ENCODE results near the gene GALNT9. TPM values are rescaled to one million over a fixed set of nuclear protein-coding genes. Genes with fewer than 3 reads are reported as not detected.
"Not testable (repeated sequence)": the region's sequence is repeated elsewhere in the genome, so short reads cannot be mapped to it uniquely, and the experiment has no call there.

The GALNT9 gene
- total and polyA plus RNA-seq, 9 donors = 0.12 to 21.9 (median 1.3) TPM; not detected in 1

- intact Hi-C loops (cut with DNase I) = no loop called here
- no peaks in the 10 kb centered on the region for H3K36me3 ChIP-seq
- H3K9me3 ChIP-seq = no peaks in the 10 kb centered on the region
- DNase-seq = peak in 1 of 5 donors; percentile 10
- no peak for TF ChIP-seq POLR2A (IDR thresholded peaks at IDR 0.05)
- H3K4me1 ChIP-seq (ENCODE audit: insufficient read depth) = peaks cover 2% of the 10 kb centered on the region
- H3K4me3 ChIP-seq = no peak overlapping the region
- H3K27me3 ChIP-seq = no peaks in the 10 kb centered on the region
- 81 to 83% (median 82%) methylated on average over 16 of the region's 16 CpGs for WGBS, 3 donors
- H3K27ac ChIP-seq = no peak overlapping the region
Observed at GRCh38 chr12:132359971-132360370, 30.6 kb upstream of the GALNT9 start.

DNA sequence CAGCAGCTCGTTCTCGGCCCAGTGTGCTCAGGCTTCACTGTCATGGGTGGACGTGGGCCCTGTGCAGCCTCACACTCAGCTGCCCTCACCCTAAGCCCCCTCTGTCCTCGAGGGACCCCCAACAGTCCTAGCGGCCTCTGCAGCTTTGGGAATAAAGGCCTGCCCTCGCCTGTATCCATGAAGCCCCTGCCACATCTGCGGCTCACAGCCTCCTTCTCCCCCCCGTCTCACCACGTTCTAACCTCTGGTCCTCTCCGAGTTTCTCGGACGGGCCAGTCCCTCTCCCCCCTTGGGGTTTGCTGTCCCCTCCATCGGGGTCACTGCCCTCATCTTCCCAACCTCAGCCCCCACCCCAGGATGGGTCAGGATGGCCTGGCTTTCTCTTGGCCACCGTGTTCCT is 30.2 kb upstream of the GALNT9 start:
- peak in 1 of 5 donors; percentile 6 for DNase-seq
- H3K27ac ChIP-seq = no peak overlapping the region
- H3K36me3 ChIP-seq = no peaks in the 10 kb centered on the region
- H3K27me3 ChIP-seq = no peaks in the 10 kb centered on the region
- H3K9me3 ChIP-seq = no peaks in the 10 kb centered on the region
- no peak for TF ChIP-seq EP300 (IDR thresholded peaks at IDR 0.05)
- TF ChIP-seq CTCF (IDR thresholded peaks at IDR 0.05) = no peak
- TF ChIP-seq POLR2A (IDR thresholded peaks at IDR 0.05) = no peak
- intact Hi-C loops (cut with DNase I) = no loop called here
- peaks cover 2% of the 10 kb centered on the region for H3K4me1 ChIP-seq (ENCODE audit: insufficient read depth)
- no peak overlapping the region for H3K4me3 ChIP-seq
- 86 to 91% (median 87%) methylated on average over 14 of the region's 14 CpGs for WGBS, 3 donors

DNA sequence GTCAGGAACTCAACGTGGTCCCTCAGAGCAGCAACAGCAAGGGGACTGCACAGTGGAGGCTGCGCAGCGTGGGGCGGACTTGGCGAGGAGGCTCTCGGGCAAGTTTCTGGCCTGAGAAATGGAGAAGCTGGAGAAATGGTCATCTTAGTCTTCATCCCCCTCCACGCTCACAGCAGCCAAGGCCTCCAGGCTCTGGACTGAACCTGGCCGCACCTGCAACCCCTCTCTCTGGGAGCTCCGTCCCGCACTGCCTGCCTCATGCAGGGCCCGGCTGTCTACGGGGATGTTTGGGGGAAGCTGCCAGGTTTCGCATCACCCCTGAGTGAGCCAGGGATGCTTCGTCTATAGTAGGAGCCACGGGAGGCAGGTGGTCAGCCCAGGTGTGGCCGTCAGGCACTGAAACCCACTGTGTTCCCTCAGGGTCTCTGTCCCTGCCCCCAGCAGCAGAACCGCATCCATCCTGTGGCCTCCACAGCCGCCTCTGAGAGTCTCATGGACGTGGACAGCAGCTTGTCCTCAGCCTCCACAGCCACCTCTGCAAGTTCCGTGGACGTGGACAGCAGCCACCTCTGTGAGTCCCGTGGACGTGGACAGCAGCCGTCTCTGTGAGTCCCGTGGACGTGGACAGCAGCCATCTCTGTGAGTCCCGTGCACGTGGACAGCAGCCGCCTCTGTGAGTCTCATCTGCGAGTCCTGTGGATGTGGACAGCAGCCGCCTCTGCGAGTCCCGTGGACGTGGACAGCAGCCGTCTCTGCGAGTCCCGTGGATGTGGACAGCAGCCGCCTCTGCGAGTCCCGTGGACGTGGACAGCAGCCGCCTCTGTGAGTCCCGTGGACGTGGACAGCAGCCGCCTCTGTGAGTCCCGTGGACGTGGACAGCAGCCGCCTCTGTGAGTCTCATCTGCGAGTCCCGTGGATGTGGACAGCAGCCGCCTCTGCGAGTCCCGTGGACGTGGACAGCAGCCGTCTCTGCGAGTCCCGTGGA is 29.1 kb upstream of the GALNT9 start:
- H3K4me1 ChIP-seq (ENCODE audit: insufficient read depth); H3K27me3 ChIP-seq; intact Hi-C loops (cut with DNase I); H3K9me3 ChIP-seq; H3K27ac ChIP-seq; H3K4me3 ChIP-seq; H3K36me3 ChIP-seq: not testable (repeated sequence)
- 80 to 87% (median 85%) methylated on average over 23 to 43 of the region's 57 CpGs for WGBS, 3 donors
- DNase-seq = peak in 1 of 5 donors; percentile 7

DNA sequence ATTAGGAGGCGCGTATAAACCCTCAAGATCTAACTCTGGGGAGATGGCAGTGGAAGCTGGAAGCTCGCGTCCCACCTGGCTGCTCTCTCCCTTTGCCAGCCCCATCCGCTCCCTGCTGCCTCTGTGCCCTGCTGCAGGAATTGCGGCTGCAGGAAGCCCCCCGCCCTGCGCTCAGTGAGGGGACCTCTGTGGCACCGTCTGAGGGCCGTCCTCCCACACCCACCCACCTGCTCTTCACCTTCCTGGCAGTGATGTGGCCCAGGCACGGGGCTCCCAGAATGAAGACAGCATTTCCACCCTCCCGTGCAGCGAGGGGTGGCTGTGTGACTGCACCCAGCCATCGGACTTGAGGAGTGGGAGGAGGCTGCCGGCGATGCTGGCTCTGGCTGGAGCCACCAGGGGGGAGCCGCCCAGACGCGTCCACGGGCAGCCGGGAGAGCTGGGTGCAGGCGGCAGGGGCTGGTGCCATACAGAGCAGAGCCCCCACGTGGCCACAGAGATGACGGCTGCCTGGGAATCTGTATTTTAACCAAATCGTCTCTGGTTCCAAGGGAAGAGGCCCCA is 28.3 kb upstream of the GALNT9 start:
- Histone ChIP-seq H3K36me3 (no peaks in the 10 kb centered on the region), H3K27me3 (no peaks in the 10 kb centered on the region), H3K4me3 (no peak overlapping the region), H3K27ac (no peak overlapping the region), H3K4me1 (ENCODE audit: insufficient read depth) (peaks cover 2% of the 10 kb centered on the region), H3K9me3 (no peaks in the 10 kb centered on the region)
- 69 to 74% (median 72%) methylated on average over 25 of the region's 25 CpGs for WGBS, 3 donors
- no peak for DNase-seq
- intact Hi-C loops (cut with DNase I) = no loop called here
- no peak for TF ChIP-seq EP300 (IDR thresholded peaks at IDR 0.05)
- TF ChIP-seq CTCF (IDR thresholded peaks at IDR 0.05) = no peak
- no peak for TF ChIP-seq POLR2A (IDR thresholded peaks at IDR 0.05)

DNA sequence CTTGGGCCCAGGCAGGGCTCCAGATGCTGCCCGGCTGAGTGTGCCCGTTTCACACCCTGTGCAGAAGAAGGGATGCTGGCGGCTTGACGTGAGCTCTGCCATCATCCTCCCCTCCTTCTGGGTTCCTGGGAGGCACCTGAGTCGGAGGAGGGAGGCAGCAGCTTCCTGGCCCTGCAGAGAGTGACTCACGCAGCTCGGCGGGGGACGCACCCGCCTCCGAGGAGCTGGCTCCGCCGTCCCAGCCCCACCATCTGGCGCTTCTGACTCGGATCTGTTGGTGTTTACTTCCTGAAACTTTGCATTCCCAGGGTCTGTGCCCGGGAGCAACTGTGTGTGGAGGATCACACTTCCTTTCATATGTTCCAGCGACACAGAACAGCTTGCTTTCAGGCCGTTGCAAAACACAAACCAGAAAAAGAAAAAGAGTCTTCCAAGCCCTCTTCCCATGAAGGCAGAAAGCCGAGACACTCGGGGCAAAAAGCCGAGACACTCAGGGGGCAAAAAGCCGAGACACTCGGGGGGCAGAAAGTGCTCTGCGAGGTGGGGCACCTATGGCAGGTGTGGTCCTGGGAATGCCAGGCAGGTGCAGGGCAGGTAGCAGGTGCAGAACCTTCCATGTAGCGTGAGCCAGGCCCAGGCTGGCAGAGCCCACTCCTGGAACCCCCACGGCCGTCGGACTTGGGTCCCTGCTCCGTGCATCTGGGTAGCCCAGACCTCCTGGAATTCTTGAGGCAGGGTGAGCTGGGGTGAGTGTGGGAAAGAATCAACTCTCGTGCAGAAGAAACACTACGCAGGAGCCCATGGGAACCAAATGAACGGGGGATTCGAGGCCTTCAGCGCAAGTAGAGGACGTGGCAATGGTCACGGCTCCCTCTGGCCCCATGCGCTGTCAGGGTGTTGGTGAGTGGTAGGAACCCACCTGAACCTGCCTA is 27.6 kb upstream of the GALNT9 start:
- Histone ChIP-seq H3K27ac (no peak overlapping the region), H3K4me3 (no peak overlapping the region), H3K36me3 (no peaks in the 10 kb centered on the region), H3K4me1 (ENCODE audit: insufficient read depth) (peaks cover 2% of the 10 kb centered on the region), H3K9me3 (no peaks in the 10 kb centered on the region), H3K27me3 (no peaks in the 10 kb centered on the region)
- intact Hi-C loops (cut with DNase I) = no loop called here
- 26 to 36% (median 33%) methylated on average over 36 to 37 of the region's 37 CpGs for WGBS, 3 donors
- DNase-seq = peak in 3 of 5 donors; percentile 47 to 75 (median 59)
- TF ChIP-seq POLR2A (IDR thresholded peaks at IDR 0.05) (no peak), EP300 (IDR thresholded peaks at IDR 0.05) (no peak), CTCF (IDR thresholded peaks at IDR 0.05) (no peak)

All from ovary (tissue), 9 donors.